B cell (primary cell): ENCODE data around the gene NUMB.

Experiments
- EZH2 ChIP-seq: IDR thresholded peaks from 2 replicates; pipeline ENCODE4 v1.6.1; 2012; ENCODE audit warnings: borderline replicate concordance, low read depth, mild to moderate bottlenecking, moderate library complexity, low read length; ENCODE audit not compliant: insufficient read depth, poor library complexity, severe bottlenecking
- TF ChIP-seq, protein P1 (sequence below): fragments of 200-600 bp; IDR thresholded peaks from one replicate; pipeline ENCODE4 v1.8.0; 2022; ENCODE audit warnings: antibody characterized with exemption, mild to moderate bottlenecking

DNA sequence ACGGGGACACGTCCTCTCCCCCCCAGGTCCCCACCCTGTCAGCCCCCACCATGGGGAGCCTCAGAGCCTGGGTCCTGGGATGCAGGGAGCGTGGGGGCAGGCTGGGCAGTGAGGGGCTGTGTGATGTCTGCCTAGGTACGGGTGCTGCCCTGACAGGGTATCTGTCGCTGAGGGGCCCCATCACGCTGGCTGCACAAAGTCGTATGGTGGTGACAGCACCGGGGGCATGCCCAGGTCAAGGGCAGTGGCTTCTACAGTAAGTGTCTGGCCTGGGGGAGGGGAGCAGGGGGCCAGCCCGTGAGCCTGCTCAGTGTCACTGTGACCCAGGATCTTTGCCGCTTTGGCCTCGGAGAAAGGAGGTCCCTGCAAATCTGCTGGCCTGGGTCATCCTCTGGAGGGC lies 197.8 kb downstream of the NUMB start:
- TF ChIP-seq, protein P1, sequence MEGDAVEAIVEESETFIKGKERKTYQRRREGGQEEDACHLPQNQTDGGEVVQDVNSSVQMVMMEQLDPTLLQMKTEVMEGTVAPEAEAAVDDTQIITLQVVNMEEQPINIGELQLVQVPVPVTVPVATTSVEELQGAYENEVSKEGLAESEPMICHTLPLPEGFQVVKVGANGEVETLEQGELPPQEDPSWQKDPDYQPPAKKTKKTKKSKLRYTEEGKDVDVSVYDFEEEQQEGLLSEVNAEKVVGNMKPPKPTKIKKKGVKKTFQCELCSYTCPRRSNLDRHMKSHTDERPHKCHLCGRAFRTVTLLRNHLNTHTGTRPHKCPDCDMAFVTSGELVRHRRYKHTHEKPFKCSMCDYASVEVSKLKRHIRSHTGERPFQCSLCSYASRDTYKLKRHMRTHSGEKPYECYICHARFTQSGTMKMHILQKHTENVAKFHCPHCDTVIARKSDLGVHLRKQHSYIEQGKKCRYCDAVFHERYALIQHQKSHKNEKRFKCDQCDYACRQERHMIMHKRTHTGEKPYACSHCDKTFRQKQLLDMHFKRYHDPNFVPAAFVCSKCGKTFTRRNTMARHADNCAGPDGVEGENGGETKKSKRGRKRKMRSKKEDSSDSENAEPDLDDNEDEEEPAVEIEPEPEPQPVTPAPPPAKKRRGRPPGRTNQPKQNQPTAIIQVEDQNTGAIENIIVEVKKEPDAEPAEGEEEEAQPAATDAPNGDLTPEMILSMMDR: no peak
- TF ChIP-seq EZH2: no peak
